Activated CD4-positive, alpha-beta T cell treated with anti-CD3 and anti-CD28 coated beads for 4 hours (primary cell): ENCODE results near the gene KANSL2.
"Not testable (repeated sequence)": the region's sequence is repeated elsewhere in the genome, so short reads cannot be mapped to it uniquely, and the experiment has no call there.

Experiments used
- DNase-seq, 2 donors: peaks; one replicate each; pipeline ENCODE4 v3.0.0-alpha.2; 2020

KANSL2 gene, protein sequence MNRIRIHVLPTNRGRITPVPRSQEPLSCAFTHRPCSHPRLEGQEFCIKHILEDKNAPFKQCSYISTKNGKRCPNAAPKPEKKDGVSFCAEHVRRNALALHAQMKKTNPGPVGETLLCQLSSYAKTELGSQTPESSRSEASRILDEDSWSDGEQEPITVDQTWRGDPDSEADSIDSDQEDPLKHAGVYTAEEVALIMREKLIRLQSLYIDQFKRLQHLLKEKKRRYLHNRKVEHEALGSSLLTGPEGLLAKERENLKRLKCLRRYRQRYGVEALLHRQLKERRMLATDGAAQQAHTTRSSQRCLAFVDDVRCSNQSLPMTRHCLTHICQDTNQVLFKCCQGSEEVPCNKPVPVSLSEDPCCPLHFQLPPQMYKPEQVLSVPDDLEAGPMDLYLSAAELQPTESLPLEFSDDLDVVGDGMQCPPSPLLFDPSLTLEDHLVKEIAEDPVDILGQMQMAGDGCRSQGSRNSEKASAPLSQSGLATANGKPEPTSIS

DNA sequence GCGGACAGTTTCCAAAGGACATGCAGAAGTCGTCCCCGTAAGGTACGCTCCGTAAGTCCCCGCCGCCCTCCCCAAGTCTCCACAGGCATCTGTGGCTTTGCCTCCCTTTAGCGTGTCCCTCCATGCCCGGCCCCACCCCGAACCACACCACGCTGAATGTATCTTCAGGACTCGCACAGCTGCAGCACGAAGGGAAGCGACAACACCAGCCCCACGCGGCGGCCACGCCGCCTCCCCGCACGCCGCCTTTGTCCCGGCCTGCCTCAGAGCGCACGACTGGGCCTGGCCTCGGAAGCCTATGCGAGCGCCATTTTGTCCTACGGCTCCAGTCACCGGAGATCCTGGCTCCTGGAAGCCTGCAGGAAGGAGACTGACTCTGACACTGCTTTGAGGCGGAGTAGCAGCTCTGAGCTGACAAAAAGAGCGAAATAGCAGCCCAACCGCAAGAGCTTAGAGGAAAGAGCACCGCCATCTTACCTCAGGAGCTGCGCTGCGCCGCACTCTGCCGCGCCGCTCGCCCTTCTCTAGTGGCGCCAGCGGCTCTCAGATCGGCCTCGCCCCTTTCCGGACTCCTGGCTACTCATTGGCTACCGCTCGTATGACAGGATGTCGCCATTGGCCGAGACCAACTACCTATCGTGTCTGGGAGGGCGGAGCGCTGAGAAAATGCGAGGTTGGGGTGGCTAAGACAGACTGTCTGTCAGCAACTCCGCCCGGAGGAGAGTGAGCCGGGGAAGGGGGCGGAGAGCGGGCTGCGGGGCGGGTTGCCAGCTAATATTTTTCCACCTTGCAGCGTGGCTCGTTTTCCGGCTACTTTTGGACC is at the start of gene KANSL2:
Gene KANSL2, minus strand, starts transcription at position 529 of the 823 bp plus-strand sequence. CDS start 606 bp downstream, outside the sequence.
- DNase-seq: peak; percentile 97

DNA sequence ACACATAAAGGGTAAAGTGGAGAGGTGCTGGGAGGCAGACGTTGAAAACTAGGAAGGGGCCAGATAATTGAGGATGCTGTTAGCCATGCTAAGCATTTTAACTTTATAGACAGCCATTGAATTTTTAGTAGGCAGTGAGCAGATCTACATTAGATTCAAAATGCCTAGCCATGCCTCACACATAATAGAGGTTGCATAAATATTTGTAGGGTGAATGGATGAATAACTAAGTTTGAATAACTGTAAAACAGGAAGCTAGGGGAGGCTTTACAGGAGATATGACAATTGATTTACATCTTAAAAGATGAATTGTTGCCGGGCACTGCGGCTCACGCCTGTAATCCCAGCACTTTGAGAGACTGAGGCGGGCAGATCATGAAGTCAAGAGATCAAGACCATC is 46.8 kb upstream of the KANSL2 start:
- DNase-seq: no peak

- not testable (repeated sequence) for DNase-seq
These were observed 38.7 kb upstream of the KANSL2 start for GRCh38 chr12:48720737-48721136.

- DNase-seq: not testable (repeated sequence)
These were observed 38.1 kb upstream of the KANSL2 start for GRCh38 chr12:48720171-48720570.

GRCh38 chr12:48719002-48719401 is 37.0 kb upstream of the KANSL2 start:
- DNase-seq: not testable (repeated sequence)

GRCh38 chr12:48717252-48717695 is 35.2 kb upstream of the KANSL2 start:
- DNase-seq: no peak

- peak; percentile 99 for DNase-seq
These were observed 34.6 kb upstream of the KANSL2 start, which contains the start of gene CCNT1 for GRCh38 chr12:48716493-48717251. Gene CCNT1 (minus strand): TSS chr12:48716707. CDS start chr12:48716675, 32 bp downstream.

DNA sequence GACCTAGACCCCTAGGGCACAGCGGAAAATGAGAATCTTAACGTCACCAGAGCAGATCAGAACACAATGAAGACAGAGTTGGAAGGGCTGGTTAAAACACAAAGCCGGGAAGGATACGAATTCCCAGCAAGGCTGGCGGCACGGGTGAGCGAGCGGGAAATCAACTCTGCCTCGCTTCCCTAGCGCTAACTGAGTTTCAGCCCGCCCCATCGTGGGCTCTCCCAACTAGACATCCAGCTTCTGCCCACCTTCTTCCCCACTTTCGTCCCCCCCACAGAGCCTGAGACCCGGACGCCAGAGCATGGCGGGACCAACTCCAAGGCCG is 34.1 kb upstream of the KANSL2 start:
- no peak for DNase-seq

GRCh38 chr12:48712209-48712608 is 30.2 kb upstream of the KANSL2 start:
- no peak for DNase-seq

DNA sequence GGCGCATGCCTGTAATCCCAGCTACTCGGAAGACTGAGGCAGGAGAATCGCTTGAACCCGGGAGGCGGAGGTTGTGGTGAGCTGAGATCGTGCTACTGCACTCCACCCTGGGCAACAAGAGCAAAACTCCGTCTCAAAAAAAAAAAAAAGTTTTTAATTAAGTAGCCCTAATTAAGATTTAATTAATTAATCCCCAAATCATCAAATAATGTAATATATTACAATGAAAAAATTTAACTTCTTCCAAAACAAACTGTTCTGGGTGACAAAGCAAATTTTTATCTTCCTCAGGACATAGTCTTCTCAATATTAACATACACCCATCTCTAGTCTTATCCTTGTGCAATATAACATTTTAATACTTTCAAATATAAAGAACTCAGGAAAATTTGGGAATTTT is 16.8 kb upstream of the KANSL2 start:
- DNase-seq: not testable (repeated sequence)

DNA sequence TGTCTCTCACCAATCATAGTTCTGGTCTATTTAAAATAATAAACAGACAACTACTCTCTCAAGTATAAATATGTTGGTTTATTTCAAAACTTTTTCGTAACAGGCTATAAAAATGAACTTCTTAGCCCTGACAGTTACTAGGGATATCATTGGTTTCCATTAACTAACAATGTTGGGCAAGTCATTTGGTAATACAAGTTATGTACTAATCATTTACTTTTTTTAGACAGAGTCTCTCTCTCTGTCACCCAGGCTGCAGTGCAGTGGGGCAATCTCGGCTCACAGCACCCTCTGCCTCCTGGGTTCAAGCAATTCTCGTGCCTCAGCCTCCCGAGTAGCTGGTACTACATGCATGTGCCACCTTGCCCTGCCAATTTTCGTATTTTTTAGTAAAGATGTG is 14.6 kb upstream of the KANSL2 start:
- no peak for DNase-seq

DNA sequence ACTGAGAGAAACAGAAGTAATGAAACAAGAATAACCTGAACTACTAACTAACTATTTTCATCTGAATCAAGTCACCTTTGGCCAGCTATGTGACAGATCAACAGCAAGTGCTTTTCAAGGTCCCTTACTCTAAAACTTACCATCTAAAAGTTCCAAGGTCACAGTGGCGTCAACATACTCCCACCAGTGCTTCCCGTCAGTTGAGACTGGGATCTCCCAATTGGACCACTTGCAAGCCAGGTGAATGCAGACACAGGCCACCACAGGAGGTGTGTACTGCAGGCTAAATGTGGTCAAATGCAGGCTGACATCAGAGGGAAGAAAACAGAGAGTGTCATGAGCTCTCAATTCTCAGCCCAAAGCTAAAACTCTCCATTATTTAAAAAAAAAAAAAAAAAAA is 13.8 kb upstream of the KANSL2 start:
- no peak for DNase-seq

DNA sequence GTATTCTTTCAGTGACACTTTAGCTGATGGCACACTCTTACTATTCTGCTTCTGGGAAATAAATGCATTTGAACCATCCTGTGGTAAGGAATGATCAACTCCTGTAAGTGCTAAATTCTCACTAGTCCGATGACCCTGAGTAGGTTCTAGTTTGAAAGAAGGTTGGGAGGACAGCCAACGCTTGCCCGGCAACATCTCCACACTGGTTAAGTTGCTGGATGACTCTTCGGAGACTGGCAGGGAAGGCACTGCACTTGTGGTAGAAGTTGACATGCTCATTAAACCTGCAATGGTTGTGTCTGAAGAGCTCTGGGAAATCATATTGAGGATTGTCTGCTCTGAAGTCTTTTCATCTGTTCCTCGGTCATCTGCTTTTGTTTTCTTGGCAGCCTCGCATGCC is 12.0 kb upstream of the KANSL2 start:
- DNase-seq: no peak

GRCh38 chr12:48693572-48693971 is 11.5 kb upstream of the KANSL2 start:
- no peak for DNase-seq

GRCh38 chr12:48691826-48692487 is 9.9 kb upstream of the KANSL2 start:
- DNase-seq: no peak

- DNase-seq: no peak
These were observed 9.0 kb upstream of the KANSL2 start for GRCh38 chr12:48690990-48691389.

GRCh38 chr12:48690436-48690835 is 8.4 kb upstream of the KANSL2 start:
- no peak for DNase-seq

GRCh38 chr12:48688836-48689235 is 6.8 kb upstream of the KANSL2 start:
- DNase-seq: no peak

DNA sequence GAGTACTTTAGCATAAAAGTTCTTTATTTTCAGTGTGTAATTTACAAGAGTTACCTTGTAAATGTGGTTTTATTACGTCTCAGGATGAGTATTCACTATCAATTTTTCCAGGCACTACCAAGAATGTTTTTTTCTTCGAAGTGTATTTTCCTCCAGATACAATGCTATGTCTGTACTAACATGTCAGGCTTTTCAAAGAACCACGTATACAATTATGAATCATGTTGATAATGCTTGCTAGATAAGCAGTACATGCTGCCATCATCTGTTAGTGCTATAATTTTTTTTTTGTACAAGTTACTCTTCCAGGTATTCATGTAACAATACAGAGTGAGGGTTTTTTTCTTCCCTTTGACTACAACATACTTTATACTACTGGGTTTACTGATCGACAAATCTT is 5.6 kb upstream of the KANSL2 start:
- DNase-seq: no peak

GRCh38 chr12:48686615-48687334 is 4.7 kb upstream of the KANSL2 start:
- DNase-seq: no peak

- no peak for DNase-seq
These were observed 4.1 kb upstream of the KANSL2 start for GRCh38 chr12:48686037-48686595.
